Stimulated activated effector memory CD8-positive, alpha-beta T cell treated with anti-CD3 and anti-CD28 coated beads, Interleukin-12 subunit alpha, Interleukin-12 subunit beta, amount 100 ng/mL, for 72 hours (primary cell): Measurements from ENCODE around the gene PAPSS1.
"Not testable (repeated sequence)": the region's sequence is repeated elsewhere in the genome, so short reads cannot be mapped to it uniquely, and the experiment has no call there.

Experiments
- ATAC-seq: fragments of 150-1000 bp; cut with Tn5 transposase; 2 replicates; pipeline ENCODE4 v1.10.0; 2021
- DNase-seq, 2 donors: peaks; one replicate each; pipeline ENCODE4 v3.0.0; 2021 to 2022; ENCODE audit warnings: low spot score in 2 of 2
- H3K27ac Mint-ChIP-seq: one replicate; pipeline ENCODE4 v1.8.0; 2022; ENCODE audit warnings: mild to moderate bottlenecking, mixed read lengths
- H3K36me3 Mint-ChIP-seq: one replicate; pipeline ENCODE4 v1.8.0; 2022; ENCODE audit warnings: mild to moderate bottlenecking, mixed read lengths
- H3K4me1 Mint-ChIP-seq: one replicate; pipeline ENCODE4 v1.8.0; 2022; ENCODE audit warnings: mixed read lengths
- H3K4me3 Mint-ChIP-seq: one replicate; pipeline ENCODE4 v1.8.0; 2022; ENCODE audit warnings: mild to moderate bottlenecking, mixed read lengths
- H3K9me3 Mint-ChIP-seq: one replicate; pipeline ENCODE4 v1.8.0; 2022; ENCODE audit warnings: mixed read lengths

Gene PAPSS1

GRCh38 chr4:107737450-107737849, 17.4 kb upstream of the PAPSS1 start:
- Mint-ChIP-seq H3K4me3 (no peak overlapping the region), H3K9me3 (no peaks in the 10 kb centered on the region), H3K4me1 (no peaks in the 10 kb centered on the region), H3K27ac (no peak overlapping the region), H3K36me3 (no peaks in the 10 kb centered on the region)
- ATAC-seq, result no peak
- no peak for DNase-seq

- H3K4me3 Mint-ChIP-seq, result no peak overlapping the region
- ATAC-seq (peak; percentile 66), DNase-seq (peak; percentile 29 to 66)
- H3K4me1 Mint-ChIP-seq, result no peaks in the 10 kb centered on the region
- no peaks in the 10 kb centered on the region for H3K36me3 Mint-ChIP-seq
- no peaks in the 10 kb centered on the region for H3K9me3 Mint-ChIP-seq
- no peak overlapping the region for H3K27ac Mint-ChIP-seq
Measured at GRCh38 chr4:107736924-107737448, 17.0 kb upstream of the PAPSS1 start.

GRCh38 chr4:107736037-107736436, 16.0 kb upstream of the PAPSS1 start:
- Mint-ChIP-seq H3K4me3 (no peak overlapping the region), H3K27ac (no peak overlapping the region), H3K9me3 (no peaks in the 10 kb centered on the region), H3K36me3 (no peaks in the 10 kb centered on the region), H3K4me1 (no peaks in the 10 kb centered on the region)
- no peak for ATAC-seq
- no peak for DNase-seq

GRCh38 chr4:107734120-107734519, 14.1 kb upstream of the PAPSS1 start:
- ATAC-seq, result no peak

GRCh38 chr4:107733431-107733925, 13.4 kb upstream of the PAPSS1 start:
- ATAC-seq, result no peak
- H3K4me1 Mint-ChIP-seq, result no peaks in the 10 kb centered on the region
- H3K9me3 Mint-ChIP-seq, result no peaks in the 10 kb centered on the region
- DNase-seq, result no peak
- no peaks in the 10 kb centered on the region for H3K36me3 Mint-ChIP-seq
- H3K27ac Mint-ChIP-seq, result no peak overlapping the region
- H3K4me3 Mint-ChIP-seq, result no peak overlapping the region

More at GRCh38 chr4:107734120-107734519, 14.1 kb upstream of the PAPSS1 start:
- Mint-ChIP-seq H3K4me1 (no peaks in the 10 kb centered on the region), H3K9me3 (no peaks in the 10 kb centered on the region), H3K27ac (no peak overlapping the region), H3K4me3 (no peak overlapping the region), H3K36me3 (no peaks in the 10 kb centered on the region)
- no peak for DNase-seq

GRCh38 chr4:107729050-107729449, 9.0 kb upstream of the PAPSS1 start:
- not testable (repeated sequence) for H3K9me3 Mint-ChIP-seq, H3K4me1 Mint-ChIP-seq, H3K36me3 Mint-ChIP-seq, DNase-seq, H3K4me3 Mint-ChIP-seq, H3K27ac Mint-ChIP-seq, ATAC-seq

- not testable (repeated sequence) for H3K4me3 Mint-ChIP-seq, H3K36me3 Mint-ChIP-seq, H3K4me1 Mint-ChIP-seq, H3K27ac Mint-ChIP-seq, ATAC-seq, DNase-seq, H3K9me3 Mint-ChIP-seq
Measured at GRCh38 chr4:107726131-107726925, 6.3 kb upstream of the PAPSS1 start.

GRCh38 chr4:107725281-107725859, 5.3 kb upstream of the PAPSS1 start:
- DNase-seq (no peak), ATAC-seq (peak; percentile 60)
- no peak overlapping the region for H3K27ac Mint-ChIP-seq
- no peak overlapping the region for H3K4me3 Mint-ChIP-seq
- peaks cover 10% of the 10 kb centered on the region for H3K4me1 Mint-ChIP-seq
- no peaks in the 10 kb centered on the region for H3K9me3 Mint-ChIP-seq
- H3K36me3 Mint-ChIP-seq, result peaks cover 4% of the 10 kb centered on the region

GRCh38 chr4:107723331-107723730, 3.3 kb upstream of the PAPSS1 start:
- not testable (repeated sequence) for H3K4me3 Mint-ChIP-seq, H3K36me3 Mint-ChIP-seq, ATAC-seq, H3K27ac Mint-ChIP-seq, DNase-seq, H3K9me3 Mint-ChIP-seq
- H3K4me1 Mint-ChIP-seq, result peaks cover 22% of the 10 kb centered on the region

GRCh38 chr4:107721436-107722100, 1.5 kb upstream of the PAPSS1 start:
- H3K4me1 Mint-ChIP-seq, result peaks cover 30% of the 10 kb centered on the region
- DNase-seq (peak; percentile 14 to 68), ATAC-seq (no peak)
- H3K36me3 Mint-ChIP-seq, result peaks cover 6% of the 10 kb centered on the region
- H3K9me3 Mint-ChIP-seq, result no peaks in the 10 kb centered on the region
- H3K4me3 Mint-ChIP-seq, result peak overlapping the region; percentile 91
- H3K27ac Mint-ChIP-seq, result peak overlapping the region; percentile 92

GRCh38 chr4:107719207-107719921, 670 bp downstream of the PAPSS1 start:
- Mint-ChIP-seq H3K4me1 (peaks cover 36% of the 10 kb centered on the region), H3K4me3 (peak overlapping the region; percentile 91), H3K36me3 (peaks cover 6% of the 10 kb centered on the region), H3K9me3 (no peaks in the 10 kb centered on the region), H3K27ac (peak overlapping the region; percentile 92)
- DNase-seq, result no peak
- peak; percentile 1 for ATAC-seq

- ATAC-seq (no peak), DNase-seq (no peak)
- H3K4me3 Mint-ChIP-seq, result peak overlapping the region; percentile 91
- H3K4me1 Mint-ChIP-seq, result peaks cover 36% of the 10 kb centered on the region
- no peak overlapping the region for H3K27ac Mint-ChIP-seq
- H3K9me3 Mint-ChIP-seq, result no peaks in the 10 kb centered on the region
- H3K36me3 Mint-ChIP-seq, result peaks cover 6% of the 10 kb centered on the region
Measured at GRCh38 chr4:107718351-107718965, 1.6 kb downstream of the PAPSS1 start.

- DNase-seq, result no peak
- no peak for ATAC-seq
- H3K9me3 Mint-ChIP-seq, result no peaks in the 10 kb centered on the region
- peaks cover 40% of the 10 kb centered on the region for H3K4me1 Mint-ChIP-seq
- no peak overlapping the region for H3K27ac Mint-ChIP-seq
- no peaks in the 10 kb centered on the region for H3K36me3 Mint-ChIP-seq
- no peak overlapping the region for H3K4me3 Mint-ChIP-seq
Measured at GRCh38 chr4:107714256-107714655, 5.8 kb downstream of the PAPSS1 start.

- Mint-ChIP-seq H3K27ac (no peak overlapping the region), H3K4me1 (peaks cover 22% of the 10 kb centered on the region), H3K36me3 (no peaks in the 10 kb centered on the region), H3K9me3 (no peaks in the 10 kb centered on the region), H3K4me3 (no peak overlapping the region)
- no peak for ATAC-seq
- DNase-seq, result no peak
Measured at GRCh38 chr4:107712236-107712635, 7.8 kb downstream of the PAPSS1 start.
